Natural killer cell (primary cell): ENCODE data around the gene CD226. TPM values are rescaled to one million over a fixed set of nuclear protein-coding genes. Genes with fewer than 3 reads are reported as not detected.

Experiments
- ATAC-seq, 3 donors: fragments of 150-1000 bp in 2 of 3; fragments of 200-7000 bp in 1 of 3; cut with Tn5 transposase; 1 replicate in 1 of 3; 2 replicates in 2 of 3; pipeline ENCODE4 v1.10.0; 2021; ENCODE audit warnings: mild to moderate bottlenecking in 2 of 3, moderate library complexity in 2 of 3
- DNase-seq, 2 donors: peaks; one replicate each; pipeline versions ENCODE4 v3.0.0 to v3.0.0-alpha.2; 2013 to 2021; ENCODE audit warnings: mixed read lengths in 1 of 2
- H3K27ac ChIP-seq: one replicate; pipeline ENCODE4 v1.5.1; 2013; ENCODE audit warnings: mild to moderate bottlenecking, low read length
- H3K27me3 ChIP-seq: one replicate; pipeline ENCODE4 v1.6.1; 2013; ENCODE audit warnings: low read length; ENCODE audit not compliant: control insufficient read depth, insufficient read depth
- H3K36me3 ChIP-seq: one replicate; pipeline ENCODE4 v1.6.1; 2013; ENCODE audit warnings: low read length; ENCODE audit not compliant: control insufficient read depth, insufficient read depth
- H3K4me1 ChIP-seq: one replicate; pipeline ENCODE4 v1.6.1; 2013; ENCODE audit warnings: low read length; ENCODE audit not compliant: control insufficient read depth, insufficient read depth
- H3K4me3 ChIP-seq: one replicate; pipeline ENCODE4 v1.5.1; 2013; ENCODE audit warnings: low read length
- H3K9me3 ChIP-seq: one replicate; pipeline ENCODE4 v1.6.1; 2013; ENCODE audit warnings: low read length; ENCODE audit not compliant: control insufficient read depth, insufficient read depth
- H3K27ac Mint-ChIP-seq, 2 donors: one replicate each; pipeline ENCODE4 v1.8.0; 2022; ENCODE audit warnings: mild to moderate bottlenecking in 2 of 2, mixed read lengths in 2 of 2, moderate library complexity in 1 of 2
- H3K27me3 Mint-ChIP-seq, 2 donors: one replicate each; pipeline ENCODE4 v1.8.0; 2022; ENCODE audit warnings: low read depth in 2 of 2, mixed read lengths in 2 of 2
- H3K36me3 Mint-ChIP-seq: one replicate; pipeline ENCODE4 v1.8.0; 2022; ENCODE audit warnings: mixed read lengths
- H3K4me1 Mint-ChIP-seq, 2 donors: one replicate each; pipeline ENCODE4 v1.8.0; 2022; ENCODE audit warnings: mixed read lengths in 2 of 2
- H3K4me3 Mint-ChIP-seq: one replicate; pipeline ENCODE4 v1.8.0; 2022; ENCODE audit warnings: mild to moderate bottlenecking, moderate library complexity, mixed read lengths
- H3K9me3 Mint-ChIP-seq, 2 donors: one replicate each; pipeline ENCODE4 v1.8.0; 2022; ENCODE audit warnings: mixed read lengths in 2 of 2
- CTCF ChIP-seq: fragments of 200-600 bp; IDR thresholded peaks from one replicate; pipeline ENCODE4 v1.8.0; 2022; ENCODE audit warnings: antibody characterized with exemption
- WGBS: methylation state at CpG from one replicate; pipeline ENCODE4 v1.1.7; 2013; ENCODE audit warnings: missing lambda C conversion rate; ENCODE audit not compliant: insufficient coverage; 5-methylcytosine and 5-hydroxymethylcytosine counted together
- intact Hi-C: fragments of 100-400 bp; cut with micrococcal nuclease; formaldehyde crosslinking; loops from one replicate; pipeline ENCODE4 v1.14.2; 2022
- total RNA-seq, 4 donors: library from RNA; stranded (reverse); fragments of 120-200 nt in 1 of 4; gene quantifications; one replicate each; pipeline versions ENCODE4 v1.2.3 to v1.2.4, GENCODE V29; 2013 to 2022

The CD226 gene
- total RNA-seq, 3 donors from 2014 or later (not counting 1 experiment from before 2014, with no cell fraction given): 151 to 178 (median 162) TPM

GRCh38 chr18:69995774-69996173 lies 48.1 kb upstream of the CD226 start:
- H3K9me3 Mint-ChIP-seq: no peaks in the 10 kb centered on the region
- peaks cover 11% of the 10 kb centered on the region for H3K36me3 Mint-ChIP-seq
- TF ChIP-seq CTCF: no peak

GRCh38 chr18:69992776-69993175 lies 45.1 kb upstream of the CD226 start:
- intact Hi-C loops: no loop called here
- H3K36me3 ChIP-seq: no peaks in the 10 kb centered on the region
- no peak overlapping the region for H3K4me3 Mint-ChIP-seq

More at GRCh38 chr18:69995774-69996173, 48.1 kb upstream of the CD226 start:
- H3K9me3 ChIP-seq: no peaks in the 10 kb centered on the region
- H3K27ac Mint-ChIP-seq: no peak overlapping the region
- H3K4me3 Mint-ChIP-seq: no peak overlapping the region
- H3K27me3 ChIP-seq: no peaks in the 10 kb centered on the region
- no peaks in the 10 kb centered on the region for H3K27me3 Mint-ChIP-seq
- H3K4me3 ChIP-seq: no peak overlapping the region
- H3K27ac ChIP-seq: no peak overlapping the region
- intact Hi-C loops: no loop called here
- H3K4me1 Mint-ChIP-seq: peaks cover 1 to 8% of the 10 kb centered on the region in 2 donors
- no peak for ATAC-seq
- DNase-seq: no peak
- WGBS: 99% methylated on average over 3 of the region's 3 CpGs
- no peaks in the 10 kb centered on the region for H3K36me3 ChIP-seq
- no peaks in the 10 kb centered on the region for H3K4me1 ChIP-seq

GRCh38 chr18:69987870-69988269 lies 40.2 kb upstream of the CD226 start:
- no peaks in the 10 kb centered on the region for H3K27me3 Mint-ChIP-seq
- Histone ChIP-seq H3K4me3 (no peak overlapping the region), H3K4me1 (no peaks in the 10 kb centered on the region), H3K9me3 (peaks cover 9% of the 10 kb centered on the region), H3K27me3 (no peaks in the 10 kb centered on the region), H3K36me3 (no peaks in the 10 kb centered on the region), H3K27ac (no peak overlapping the region)
- no peak overlapping the region for H3K27ac Mint-ChIP-seq
- no peaks in the 10 kb centered on the region for H3K4me1 Mint-ChIP-seq
- no peak for ATAC-seq
- intact Hi-C loops: no loop called here
- TF ChIP-seq CTCF: no peak
- peaks cover 6 to 26% of the 10 kb centered on the region in 2 donors for H3K9me3 Mint-ChIP-seq
- peaks cover 39% of the 10 kb centered on the region for H3K36me3 Mint-ChIP-seq
- no peak overlapping the region for H3K4me3 Mint-ChIP-seq
- WGBS: 100% methylated on average over 1 of the region's 1 CpG
- no peak for DNase-seq

More at GRCh38 chr18:69992776-69993175, 45.1 kb upstream of the CD226 start:
- no peak overlapping the region for H3K27ac ChIP-seq
- WGBS: 97% methylated on average over 1 of the region's 1 CpG
- Mint-ChIP-seq H3K4me1 (peaks cover 0 to 6% of the 10 kb centered on the region in 2 donors), H3K27ac (no peak overlapping the region), H3K9me3 (peaks cover 5 to 17% of the 10 kb centered on the region in 2 donors), H3K36me3 (peaks cover 38% of the 10 kb centered on the region), H3K27me3 (no peaks in the 10 kb centered on the region)
- ATAC-seq (no peak), DNase-seq (no peak)
- no peaks in the 10 kb centered on the region for H3K9me3 ChIP-seq
- H3K4me3 ChIP-seq: no peak overlapping the region
- no peaks in the 10 kb centered on the region for H3K4me1 ChIP-seq
- no peak for TF ChIP-seq CTCF
- H3K27me3 ChIP-seq: no peaks in the 10 kb centered on the region

GRCh38 chr18:69985239-69985638 lies 37.6 kb upstream of the CD226 start:
- intact Hi-C loops: no loop called here
- Histone ChIP-seq H3K36me3 (no peaks in the 10 kb centered on the region), H3K27ac (no peak overlapping the region), H3K4me1 (no peaks in the 10 kb centered on the region), H3K4me3 (no peak overlapping the region), H3K27me3 (no peaks in the 10 kb centered on the region), H3K9me3 (peaks cover 9% of the 10 kb centered on the region)
- Mint-ChIP-seq H3K9me3 (peaks cover 6 to 26% of the 10 kb centered on the region in 2 donors), H3K27ac (no peak overlapping the region), H3K4me1 (peaks cover 19 to 22% of the 10 kb centered on the region in 2 donors), H3K4me3 (no peak overlapping the region), H3K36me3 (peaks cover 36% of the 10 kb centered on the region), H3K27me3 (no peaks in the 10 kb centered on the region)
- DNase-seq (no peak), ATAC-seq (no peak)
- no peak for TF ChIP-seq CTCF
- 97% methylated on average over 4 of the region's 4 CpGs for WGBS
